Mammary epithelial cell (primary cell): ENCODE results near the gene GPR3.

Source experiments
- EZH2 ChIP-seq: IDR thresholded peaks from 2 replicates; pipeline ENCODE4 v1.6.1; 2012; ENCODE audit warnings: low read length, inconsistent platforms, borderline replicate concordance
- TF ChIP-seq, protein P1 (sequence below), 2 donors: IDR thresholded peaks in 1 of 2; conservative IDR thresholded peaks in 1 of 2; 2 replicates each; pipeline ENCODE4 v1.5.1; 2011 to 2012; ENCODE audit warnings: inconsistent platforms in 2 of 2, low read length in 2 of 2, mild to moderate bottlenecking in 2 of 2, control low read depth in 1 of 2, low read depth in 1 of 2; ENCODE audit not compliant: insufficient read depth in 1 of 2; ENCODE audit errors: extremely low read depth in 1 of 2

GRCh38 chr1:27439150-27439549, 46.7 kb downstream of the GPR3 start:
- TF ChIP-seq, protein P1, sequence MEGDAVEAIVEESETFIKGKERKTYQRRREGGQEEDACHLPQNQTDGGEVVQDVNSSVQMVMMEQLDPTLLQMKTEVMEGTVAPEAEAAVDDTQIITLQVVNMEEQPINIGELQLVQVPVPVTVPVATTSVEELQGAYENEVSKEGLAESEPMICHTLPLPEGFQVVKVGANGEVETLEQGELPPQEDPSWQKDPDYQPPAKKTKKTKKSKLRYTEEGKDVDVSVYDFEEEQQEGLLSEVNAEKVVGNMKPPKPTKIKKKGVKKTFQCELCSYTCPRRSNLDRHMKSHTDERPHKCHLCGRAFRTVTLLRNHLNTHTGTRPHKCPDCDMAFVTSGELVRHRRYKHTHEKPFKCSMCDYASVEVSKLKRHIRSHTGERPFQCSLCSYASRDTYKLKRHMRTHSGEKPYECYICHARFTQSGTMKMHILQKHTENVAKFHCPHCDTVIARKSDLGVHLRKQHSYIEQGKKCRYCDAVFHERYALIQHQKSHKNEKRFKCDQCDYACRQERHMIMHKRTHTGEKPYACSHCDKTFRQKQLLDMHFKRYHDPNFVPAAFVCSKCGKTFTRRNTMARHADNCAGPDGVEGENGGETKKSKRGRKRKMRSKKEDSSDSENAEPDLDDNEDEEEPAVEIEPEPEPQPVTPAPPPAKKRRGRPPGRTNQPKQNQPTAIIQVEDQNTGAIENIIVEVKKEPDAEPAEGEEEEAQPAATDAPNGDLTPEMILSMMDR (conservative IDR thresholded peaks at IDR 0.05 in 1 of 2, IDR thresholded peaks at IDR 0.05 in 1 of 2; ENCODE audit: extremely low read depth in 1 of 2, insufficient read depth in 1 of 2, low read depth in 1 of 2, low read length in 2 of 2) = no peak
- TF ChIP-seq EZH2 = no peak
